ENCODE results near the gene RNF157.

DNA sequence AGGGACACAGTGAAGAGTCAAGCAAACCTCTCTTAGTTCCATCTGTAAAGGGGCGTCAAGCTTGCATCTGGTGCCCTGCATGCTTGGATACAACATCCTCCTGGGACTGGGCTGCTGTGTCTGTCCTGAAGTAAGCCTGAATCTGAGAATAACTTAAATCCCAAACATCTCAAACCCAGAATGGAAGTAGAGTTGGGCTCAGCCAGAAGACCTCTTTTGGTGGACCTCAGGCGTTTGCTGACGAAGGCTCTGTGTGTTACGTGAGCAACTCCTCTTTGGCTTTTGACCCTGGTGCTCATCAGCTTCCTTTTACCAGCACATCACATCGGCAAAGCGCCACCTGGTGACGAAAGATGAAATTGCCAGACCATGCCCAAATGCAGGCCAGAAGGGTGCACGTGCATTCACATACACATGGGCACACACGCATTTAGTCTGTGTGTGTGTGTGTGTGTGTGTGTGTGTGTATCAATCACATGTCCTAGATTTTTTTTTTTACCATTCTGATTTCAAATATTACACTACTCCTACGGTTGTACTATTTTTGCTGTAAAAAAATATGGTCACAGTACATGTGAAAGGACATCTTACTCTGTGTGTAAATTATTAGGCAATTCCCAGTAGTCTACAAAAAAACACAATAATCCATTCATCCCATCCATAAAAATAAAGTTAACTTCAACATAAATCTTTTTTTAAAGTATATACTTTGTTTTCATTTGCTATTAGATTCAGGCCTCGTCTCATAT lies 58.1 kb downstream of the RNF157 start:
- TF ChIP-seq, protein P1, sequence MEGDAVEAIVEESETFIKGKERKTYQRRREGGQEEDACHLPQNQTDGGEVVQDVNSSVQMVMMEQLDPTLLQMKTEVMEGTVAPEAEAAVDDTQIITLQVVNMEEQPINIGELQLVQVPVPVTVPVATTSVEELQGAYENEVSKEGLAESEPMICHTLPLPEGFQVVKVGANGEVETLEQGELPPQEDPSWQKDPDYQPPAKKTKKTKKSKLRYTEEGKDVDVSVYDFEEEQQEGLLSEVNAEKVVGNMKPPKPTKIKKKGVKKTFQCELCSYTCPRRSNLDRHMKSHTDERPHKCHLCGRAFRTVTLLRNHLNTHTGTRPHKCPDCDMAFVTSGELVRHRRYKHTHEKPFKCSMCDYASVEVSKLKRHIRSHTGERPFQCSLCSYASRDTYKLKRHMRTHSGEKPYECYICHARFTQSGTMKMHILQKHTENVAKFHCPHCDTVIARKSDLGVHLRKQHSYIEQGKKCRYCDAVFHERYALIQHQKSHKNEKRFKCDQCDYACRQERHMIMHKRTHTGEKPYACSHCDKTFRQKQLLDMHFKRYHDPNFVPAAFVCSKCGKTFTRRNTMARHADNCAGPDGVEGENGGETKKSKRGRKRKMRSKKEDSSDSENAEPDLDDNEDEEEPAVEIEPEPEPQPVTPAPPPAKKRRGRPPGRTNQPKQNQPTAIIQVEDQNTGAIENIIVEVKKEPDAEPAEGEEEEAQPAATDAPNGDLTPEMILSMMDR (IDR thresholded peaks at IDR 0.05) = peak; percentile 51 to 88 (median 84)
- TF ChIP-seq POLR2A (IDR thresholded peaks at IDR 0.05) = no peak

All from ovary (tissue), 3 donors.